Measurements from ENCODE around the gene TXNRD1.

DNA sequence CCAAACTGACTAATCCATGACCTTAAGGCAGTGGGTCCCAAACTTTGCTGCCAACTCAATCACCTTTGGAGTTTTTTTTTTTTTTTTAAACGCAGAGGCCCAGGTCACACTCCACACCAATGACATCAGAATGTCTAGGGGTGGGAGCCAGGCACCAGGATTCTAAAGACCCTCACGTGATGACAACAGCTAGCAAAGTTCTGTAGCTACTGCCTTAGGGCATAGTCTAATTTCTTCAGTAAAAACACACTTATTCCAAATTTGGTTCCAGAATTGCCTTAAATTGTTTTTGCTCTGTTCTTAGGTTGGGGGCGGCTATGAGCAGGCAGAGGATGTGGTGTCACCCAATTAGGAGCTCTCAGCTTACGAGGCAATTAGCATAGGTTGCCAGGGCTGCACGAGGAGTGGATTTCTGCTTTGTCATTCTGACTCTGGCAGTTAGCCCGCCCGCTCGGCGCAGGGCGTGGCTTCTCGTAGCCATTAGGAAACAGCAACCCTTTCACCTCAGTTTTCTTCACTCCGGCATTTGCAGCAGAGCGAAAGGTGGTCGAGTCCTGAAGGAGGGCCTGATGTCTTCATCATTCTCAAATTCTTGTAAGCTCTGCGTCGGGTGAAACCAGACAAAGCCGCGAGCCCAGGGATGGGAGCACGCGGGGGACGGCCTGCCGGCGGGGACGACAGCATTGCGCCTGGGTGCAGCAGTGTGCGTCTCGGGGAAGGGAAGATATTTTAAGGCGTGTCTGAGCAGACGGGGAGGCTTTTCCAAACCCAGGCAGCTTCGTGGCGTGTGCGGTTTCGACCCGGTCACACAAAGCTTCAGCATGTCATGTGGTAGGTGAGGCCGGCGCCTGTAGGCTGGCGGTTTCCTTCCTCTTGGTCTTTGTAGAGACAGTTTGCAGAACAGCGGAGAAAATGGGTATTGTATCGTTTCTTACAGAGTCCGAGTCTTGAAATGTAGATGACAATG is 71.2 kb downstream of the TXNRD1 start:
- TF ChIP-seq, protein P1, sequence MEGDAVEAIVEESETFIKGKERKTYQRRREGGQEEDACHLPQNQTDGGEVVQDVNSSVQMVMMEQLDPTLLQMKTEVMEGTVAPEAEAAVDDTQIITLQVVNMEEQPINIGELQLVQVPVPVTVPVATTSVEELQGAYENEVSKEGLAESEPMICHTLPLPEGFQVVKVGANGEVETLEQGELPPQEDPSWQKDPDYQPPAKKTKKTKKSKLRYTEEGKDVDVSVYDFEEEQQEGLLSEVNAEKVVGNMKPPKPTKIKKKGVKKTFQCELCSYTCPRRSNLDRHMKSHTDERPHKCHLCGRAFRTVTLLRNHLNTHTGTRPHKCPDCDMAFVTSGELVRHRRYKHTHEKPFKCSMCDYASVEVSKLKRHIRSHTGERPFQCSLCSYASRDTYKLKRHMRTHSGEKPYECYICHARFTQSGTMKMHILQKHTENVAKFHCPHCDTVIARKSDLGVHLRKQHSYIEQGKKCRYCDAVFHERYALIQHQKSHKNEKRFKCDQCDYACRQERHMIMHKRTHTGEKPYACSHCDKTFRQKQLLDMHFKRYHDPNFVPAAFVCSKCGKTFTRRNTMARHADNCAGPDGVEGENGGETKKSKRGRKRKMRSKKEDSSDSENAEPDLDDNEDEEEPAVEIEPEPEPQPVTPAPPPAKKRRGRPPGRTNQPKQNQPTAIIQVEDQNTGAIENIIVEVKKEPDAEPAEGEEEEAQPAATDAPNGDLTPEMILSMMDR (IDR thresholded peaks at IDR 0.05; ENCODE audit: insufficient read depth, low read depth, low read length): no peak
- TF ChIP-seq EZH2 (IDR thresholded peaks at IDR 0.05; ENCODE audit: insufficient read depth, low read length): no peak

Measured in astrocyte (in vitro differentiated cells and primary cell).